Thyroid gland (tissue), 4 donors: ENCODE data around the gene DAAM2. TPM values are rescaled to one million over a fixed set of nuclear protein-coding genes. Genes with fewer than 3 reads are reported as not detected.

Source experiments
- DNase-seq, 2 donors: peaks; one replicate each; pipeline ENCODE4 v3.0.0-alpha.2; 2019
- H3K27ac ChIP-seq, 3 donors: fragments of 200-600 bp; sonication (generic); 1 replicate in 2 of 3; 2 replicates in 1 of 3; pipeline ENCODE4 v1.5.1; 2016 to 2019; ENCODE audit warnings: mild to moderate bottlenecking in 1 of 3, moderate library complexity in 1 of 3
- H3K27me3 ChIP-seq: fragments of 200-600 bp; sonication (generic); one replicate; pipeline ENCODE4 v1.5.1; 2019
- H3K36me3 ChIP-seq, 2 donors: fragments of 200-600 bp; sonication (generic); one replicate each; pipeline ENCODE4 v1.5.1; 2016 to 2019
- H3K4me1 ChIP-seq, 2 donors: fragments of 200-600 bp; sonication (generic); one replicate each; pipeline ENCODE4 v1.5.1; 2017 to 2019
- H3K4me3 ChIP-seq, 3 donors: fragments of 200-600 bp; sonication (generic); replicated peaks in 1 of 3; 1 replicate in 2 of 3; 2 replicates in 1 of 3; pipeline ENCODE4 v1.5.1; 2016; ENCODE audit warnings: mild to moderate bottlenecking in 1 of 3
- H3K9me3 ChIP-seq: fragments of 200-600 bp; sonication (generic); one replicate; pipeline ENCODE4 v1.5.1; 2017
- POLR2A ChIP-seq, 2 donors: fragments of 450-650 bp; IDR thresholded peaks; one replicate each; pipeline ENCODE4 v1.6.1; 2017; ENCODE audit warnings: antibody characterized with exemption in 2 of 2, mild to moderate bottlenecking in 2 of 2, moderate library complexity in 1 of 2
- WGBS, 2 donors: methylation state at CpG; one replicate each; pipeline ENCODE4 v1.1.5; 2017; 5-methylcytosine and 5-hydroxymethylcytosine counted together
- intact Hi-C: fragments of 100-400 bp; cut with DNase I; formaldehyde crosslinking; loops from one replicate; pipeline ENCODE4 v1.15.1; 2023
- total RNA-seq, 4 donors: library from RNA; depleted of rRNA; stranded (reverse); fragments of >200 nt; gene quantifications; one replicate each; pipeline ENCODE4 v1.2.3, GENCODE V29; 2016
- TF ChIP-seq, protein P1 (sequence below), 6 experiments: fragments of 200-600 bp in 3 of 6; fragments of 450-650 bp in 3 of 6; sonication (generic) in 3 of 6; IDR thresholded peaks; one replicate each; pipeline ENCODE4 v1.5.1; 2016 to 2019; ENCODE audit warnings: antibody characterized with exemption in 6 of 6, mild to moderate bottlenecking in 2 of 6, inconsistent platforms in 1 of 6, moderate library complexity in 1 of 6

DAAM2 gene
- total RNA-seq, 4 donors from 2014 or later: 17.8 to 37.0 (median 23.8) TPM

DNA sequence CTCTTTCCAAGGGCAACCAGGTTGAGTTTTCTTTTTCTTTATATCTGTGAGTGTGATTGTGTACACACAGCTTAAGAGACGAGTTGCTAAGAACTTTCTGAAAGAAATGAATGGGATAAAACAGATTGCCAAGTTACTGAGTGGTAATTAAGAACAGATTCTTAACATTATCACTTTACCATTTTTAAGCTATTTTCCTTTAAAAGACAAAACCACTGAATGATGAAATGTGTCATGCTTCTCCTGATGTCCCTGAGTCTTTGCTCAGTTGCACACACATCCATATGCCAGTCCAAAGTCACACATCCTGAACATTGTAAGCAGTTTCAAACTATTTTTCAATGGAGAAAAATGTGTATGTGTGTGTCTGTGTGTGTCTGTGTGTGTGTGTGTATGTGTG is 5.5 kb upstream of the DAAM2 start:
- Histone ChIP-seq H3K27ac (no peak overlapping the region), H3K36me3 (no peaks in the 10 kb centered on the region), H3K4me1 (peaks cover 1 to 3% of the 10 kb centered on the region in 2 donors), H3K27me3 (no peaks in the 10 kb centered on the region), H3K9me3 (no peaks in the 10 kb centered on the region), H3K4me3 (no peak overlapping the region)
- TF ChIP-seq POLR2A (IDR thresholded peaks at IDR 0.05): no peak
- TF ChIP-seq, protein P1, sequence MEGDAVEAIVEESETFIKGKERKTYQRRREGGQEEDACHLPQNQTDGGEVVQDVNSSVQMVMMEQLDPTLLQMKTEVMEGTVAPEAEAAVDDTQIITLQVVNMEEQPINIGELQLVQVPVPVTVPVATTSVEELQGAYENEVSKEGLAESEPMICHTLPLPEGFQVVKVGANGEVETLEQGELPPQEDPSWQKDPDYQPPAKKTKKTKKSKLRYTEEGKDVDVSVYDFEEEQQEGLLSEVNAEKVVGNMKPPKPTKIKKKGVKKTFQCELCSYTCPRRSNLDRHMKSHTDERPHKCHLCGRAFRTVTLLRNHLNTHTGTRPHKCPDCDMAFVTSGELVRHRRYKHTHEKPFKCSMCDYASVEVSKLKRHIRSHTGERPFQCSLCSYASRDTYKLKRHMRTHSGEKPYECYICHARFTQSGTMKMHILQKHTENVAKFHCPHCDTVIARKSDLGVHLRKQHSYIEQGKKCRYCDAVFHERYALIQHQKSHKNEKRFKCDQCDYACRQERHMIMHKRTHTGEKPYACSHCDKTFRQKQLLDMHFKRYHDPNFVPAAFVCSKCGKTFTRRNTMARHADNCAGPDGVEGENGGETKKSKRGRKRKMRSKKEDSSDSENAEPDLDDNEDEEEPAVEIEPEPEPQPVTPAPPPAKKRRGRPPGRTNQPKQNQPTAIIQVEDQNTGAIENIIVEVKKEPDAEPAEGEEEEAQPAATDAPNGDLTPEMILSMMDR (IDR thresholded peaks at IDR 0.05): no peak
- intact Hi-C loops: no loop called here
- DNase-seq: no peak
- 71 to 85% methylated on average over 1 of the region's 1 CpG for WGBS, 2 donors

DNA sequence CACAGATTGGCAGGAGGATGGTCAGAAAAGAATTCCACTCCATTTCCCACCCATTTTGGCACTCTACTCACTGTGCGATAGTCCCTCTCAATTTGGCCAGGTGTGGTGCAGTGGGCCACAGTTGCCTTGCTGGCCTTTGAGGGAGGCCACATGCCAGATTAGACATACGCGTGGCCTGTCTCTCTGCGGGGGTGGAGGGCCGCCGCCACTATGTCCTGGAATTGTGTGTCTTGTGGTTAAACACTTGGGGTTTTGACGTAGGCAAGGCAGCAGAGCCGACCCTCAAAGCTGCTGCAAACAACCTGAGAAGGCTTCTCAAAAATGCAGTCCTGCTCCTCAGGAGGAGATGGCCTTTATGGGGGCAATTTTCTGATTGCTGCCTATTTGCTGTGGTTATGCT is 4.9 kb upstream of the DAAM2 start:
- no peaks in the 10 kb centered on the region for H3K9me3 ChIP-seq
- WGBS, 2 donors: 89% methylated on average over 3 of the region's 8 CpGs; no CpG with 5 or more reads in 1 of the 2 donors
- no peak overlapping the region for H3K27ac ChIP-seq

DNA sequence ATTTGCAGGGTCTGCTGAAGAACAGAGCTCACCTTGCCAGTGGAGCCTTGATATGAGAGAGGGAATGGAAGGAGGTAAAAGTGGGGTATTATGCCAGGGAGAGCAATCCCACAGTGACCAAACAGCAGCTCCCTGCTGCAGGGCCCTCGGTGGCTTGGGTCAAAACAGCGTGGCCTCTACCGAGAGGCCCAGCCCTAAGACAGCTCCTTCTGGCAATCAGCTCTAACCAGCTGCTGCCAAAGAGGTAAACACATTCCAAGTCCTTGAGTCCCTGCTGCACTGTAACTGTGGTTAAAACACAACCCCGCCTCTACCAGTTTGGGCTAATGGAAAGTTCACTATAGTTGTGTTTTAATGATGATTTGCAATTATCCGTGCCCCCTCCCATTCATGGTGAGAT is 1.4 kb upstream of the DAAM2 start:
- no peak for DNase-seq
- H3K27ac ChIP-seq: no peak overlapping the region
- intact Hi-C loops: loop anchor here (10.0 kb wide), 1 partner anchor 426 kb away; no protein-coding TSS in a partner anchor

More for the DNA sequence above, 4.9 kb upstream of the DAAM2 start:
- H3K4me1 ChIP-seq: peaks cover 5 to 7% of the 10 kb centered on the region in 2 donors
- intact Hi-C loops: no loop called here
- no peak overlapping the region for H3K4me3 ChIP-seq
- no peaks in the 10 kb centered on the region for H3K36me3 ChIP-seq
- DNase-seq: no peak
- H3K27me3 ChIP-seq: no peaks in the 10 kb centered on the region
- TF ChIP-seq POLR2A (IDR thresholded peaks at IDR 0.05): no peak
- TF ChIP-seq, protein P1 (IDR thresholded peaks at IDR 0.05): no peak

DNA sequence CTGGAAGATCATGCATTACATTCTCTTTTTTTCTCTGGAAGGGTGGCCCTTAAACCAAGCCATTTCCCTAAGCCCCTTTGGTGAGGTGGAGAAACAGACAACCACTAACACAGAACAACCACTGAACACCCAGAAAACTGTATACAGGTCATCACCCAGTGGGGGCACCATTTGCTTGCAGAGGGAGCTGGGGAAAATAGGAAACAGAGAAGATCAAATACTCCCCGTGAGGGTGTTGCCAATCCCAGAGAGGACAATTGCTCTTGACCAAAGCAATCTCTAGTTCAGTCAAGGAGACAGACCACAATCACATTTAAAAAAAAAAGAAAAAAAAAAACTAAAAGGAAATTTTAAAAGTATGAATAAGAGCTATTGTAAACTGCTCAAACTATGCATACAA is 865 bp upstream of the DAAM2 start:
- Histone ChIP-seq H3K27ac (peak overlapping the region in 2 of 3 donors; percentile 77 to 84), H3K36me3 (no peaks in the 10 kb centered on the region), H3K27me3 (no peaks in the 10 kb centered on the region), H3K4me1 (peaks cover 13 to 29% of the 10 kb centered on the region in 2 donors), H3K4me3 (no peak overlapping the region), H3K9me3 (no peaks in the 10 kb centered on the region)
- intact Hi-C loops: loop anchor here (10.0 kb wide), 1 partner anchor 427 kb away; no protein-coding TSS in a partner anchor
- peak in 1 of 2 donors; percentile 17 for DNase-seq
- TF ChIP-seq POLR2A (IDR thresholded peaks at IDR 0.05): no peak
- TF ChIP-seq, protein P1 (IDR thresholded peaks at IDR 0.05): peak in 2 of 6 experiments; percentile 7 to 20
- WGBS, 2 donors: 17 to 34% methylated on average over 1 of the region's 1 CpG

More for the DNA sequence above, 1.4 kb upstream of the DAAM2 start:
- no peaks in the 10 kb centered on the region for H3K9me3 ChIP-seq
- TF ChIP-seq, protein P1 (IDR thresholded peaks at IDR 0.05): no peak
- TF ChIP-seq POLR2A (IDR thresholded peaks at IDR 0.05): no peak
- H3K36me3 ChIP-seq: no peaks in the 10 kb centered on the region
- H3K4me3 ChIP-seq: no peak overlapping the region
- H3K4me1 ChIP-seq: peaks cover 8 to 23% of the 10 kb centered on the region in 2 donors
- 72 to 78% methylated on average over 5 of the region's 5 CpGs for WGBS, 2 donors
- H3K27me3 ChIP-seq: no peaks in the 10 kb centered on the region

DNA sequence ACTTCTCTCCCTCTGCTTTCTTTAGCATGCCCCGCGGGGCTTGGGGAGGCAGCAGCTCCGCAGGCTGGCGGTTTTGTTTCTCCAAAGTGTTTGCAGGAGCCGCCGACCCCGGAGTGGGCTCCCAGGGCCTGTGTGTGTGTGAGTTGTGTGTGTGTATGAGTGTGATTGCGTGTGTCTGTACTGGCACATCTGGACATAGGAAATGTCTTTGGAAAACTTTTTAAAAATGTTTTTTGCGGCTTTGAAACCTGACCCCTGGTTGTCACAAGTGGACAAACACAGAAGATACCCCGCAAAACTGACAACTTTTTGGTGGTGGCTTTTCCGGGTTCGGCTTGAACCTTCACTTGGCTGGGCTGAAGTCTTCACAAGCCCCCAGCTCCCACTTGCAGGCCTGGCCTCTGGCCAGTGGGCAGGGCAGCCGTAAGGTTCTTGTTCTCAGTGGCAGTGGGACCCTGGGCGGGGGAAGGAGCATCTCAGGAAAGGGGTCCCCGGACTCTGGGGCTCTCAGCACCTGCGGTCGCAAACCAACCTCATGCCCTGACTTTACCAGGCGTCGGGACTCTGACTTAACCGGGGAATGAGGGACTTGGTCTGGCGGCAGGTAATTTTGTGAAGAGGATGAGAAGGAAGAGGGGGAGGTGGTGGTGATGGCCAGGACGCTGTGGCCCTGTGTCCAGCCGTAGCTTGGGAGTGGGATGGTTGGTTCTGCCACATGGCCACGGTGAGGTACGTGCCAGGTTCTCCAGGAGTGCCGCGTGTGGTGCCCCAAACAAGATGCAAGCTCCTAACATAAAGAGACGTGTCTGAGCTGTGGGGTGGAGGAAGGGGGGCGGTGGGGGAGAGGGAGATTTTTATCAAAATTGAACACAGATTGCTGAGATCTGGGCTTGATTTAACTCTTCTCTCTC is 619 bp downstream of the DAAM2 start:
- intact Hi-C loops: loop anchor here (10.0 kb wide), 1 partner anchor 428 kb away; no protein-coding TSS in a partner anchor
- WGBS, 2 donors: 16 to 18% methylated on average over 24 to 25 of the region's 29 CpGs
- Histone ChIP-seq H3K4me1 (peaks cover 26 to 42% of the 10 kb centered on the region in 2 donors), H3K36me3 (no peaks in the 10 kb centered on the region), H3K9me3 (no peaks in the 10 kb centered on the region), H3K27ac (peak overlapping the region; percentile 54 to 84 (median 77)), H3K4me3 (peak overlapping the region; percentile 40 to 87 (median 62)), H3K27me3 (no peaks in the 10 kb centered on the region)
- peak; percentile 16 to 17 for DNase-seq
- TF ChIP-seq POLR2A (IDR thresholded peaks at IDR 0.05): no peak
- TF ChIP-seq, protein P1 (IDR thresholded peaks at IDR 0.05): no peak
